ENCODE data around the gene NLRP5. TPM values are rescaled to one million over a fixed set of nuclear protein-coding genes. Genes with fewer than 3 reads are reported as not detected.

NLRP5 gene
- not detected in 2 replicates for total RNA-seq

DNA sequence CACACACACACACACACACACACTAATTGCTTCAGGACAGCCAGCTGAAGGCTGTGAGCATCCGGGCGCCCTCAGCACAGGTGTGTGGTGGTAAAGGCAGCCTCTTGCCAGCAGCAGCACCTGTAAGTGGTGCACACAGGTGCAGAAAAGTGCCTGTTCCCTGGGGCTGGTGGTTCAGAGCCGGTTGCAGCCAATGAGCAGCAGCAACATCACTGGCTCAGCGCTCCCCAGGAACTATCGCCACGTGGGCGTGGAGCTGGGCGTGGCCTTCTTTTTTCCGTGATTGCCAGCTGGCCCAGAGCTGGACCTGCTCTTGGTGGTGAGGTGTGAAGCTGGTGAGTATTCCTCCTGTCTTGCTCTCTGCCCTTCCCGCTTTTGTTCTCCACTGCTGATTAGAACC is at the start of gene NLRP5:
Gene NLRP5, plus strand, starts transcription at position 289 of the 400 bp plus-strand sequence.

DNA sequence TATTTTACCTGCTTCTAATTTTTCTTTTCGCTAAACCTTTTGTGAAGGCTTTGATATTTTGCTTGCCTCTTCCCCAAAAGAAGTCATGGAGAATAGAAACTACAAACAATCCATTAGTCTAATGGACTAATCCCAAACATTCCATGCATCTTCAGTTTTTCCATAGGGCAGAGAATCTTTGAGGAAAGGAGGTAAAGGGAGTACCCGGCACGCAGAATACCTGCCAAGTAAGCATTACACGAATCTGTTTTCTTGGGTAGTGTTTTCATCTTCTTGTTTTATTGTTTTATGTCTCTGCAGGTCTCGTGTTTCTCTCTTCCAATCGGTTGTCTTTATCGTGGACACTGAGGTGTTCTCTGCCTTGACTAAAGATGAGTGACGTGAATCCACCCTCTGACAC is 39.0 kb upstream of the NLRP5 start, which contains the start of gene NLRP8:
Gene NLRP8, plus strand, starts transcription at position 301 of the 400 bp plus-strand sequence.

Other genes starting within 250 kb of the NLRP5 start
- gene NLRP9, start 248.4 kb upstream of the NLRP5 start, total RNA-seq = not detected in 2 replicates
- not detected in 2 replicates for gene RFPL4A, start 227.7 kb upstream of the NLRP5 start, total RNA-seq
- gene RFPL4AL1, start 217.7 kb upstream of the NLRP5 start, total RNA-seq = not detected in 2 replicates
- gene NLRP11, start 154.8 kb upstream of the NLRP5 start, total RNA-seq = not detected in 2 replicates
- not detected in 2 replicates for gene NLRP4, start 150.2 kb upstream of the NLRP5 start, total RNA-seq
- gene NLRP13, start 54.4 kb upstream of the NLRP5 start, total RNA-seq = not detected in 2 replicates
- gene NLRP8, start 38.9 kb upstream of the NLRP5 start, total RNA-seq = not detected in 2 replicates
- gene ZNF787, start 134.5 kb downstream of the NLRP5 start, total RNA-seq = 14.1 and 17.1 TPM in 2 replicates
- 25.7 and 28.6 TPM in 2 replicates for gene ZNF444, start 154.5 kb downstream of the NLRP5 start, total RNA-seq
- gene GALP, start 189.2 kb downstream of the NLRP5 start, total RNA-seq = not detected in 2 replicates
- gene ZSCAN5B, start 211.0 kb downstream of the NLRP5 start, total RNA-seq = not detected in 2 replicates
- gene ZSCAN5C, start 215.5 kb downstream of the NLRP5 start, total RNA-seq = not detected in 2 replicates